HL-60 (cell line): ENCODE results near the gene NRDC.

ENCODE experiments used
- CTCF ChIP-seq: IDR thresholded peaks from one replicate; pipeline ENCODE4 v1.5.1; 2011; ENCODE audit warnings: low read length, control low read depth, inconsistent platforms; ENCODE audit not compliant: insufficient read depth
- GABPA ChIP-seq: IDR thresholded peaks from 2 replicates; pipeline ENCODE4 v1.6.1; 2012; ENCODE audit warnings: low read depth
- POLR2AphosphoS5 ChIP-seq: IDR thresholded peaks from 2 replicates; pipeline ENCODE4 v1.6.1; 2012; ENCODE audit warnings: low read depth
- REST ChIP-seq: IDR thresholded peaks from 2 replicates; pipeline ENCODE4 v1.6.1; 2012; ENCODE audit warnings: low read depth; ENCODE audit not compliant: insufficient replicate concordance
- SPI1 ChIP-seq: IDR thresholded peaks from 2 replicates; pipeline ENCODE4 v1.6.1; 2012; ENCODE audit warnings: low read depth, mild to moderate bottlenecking, borderline replicate concordance

GRCh38 chr1:51856745-51857144 is 21.8 kb downstream of the NRDC start:
- no peak for TF ChIP-seq CTCF
- TF ChIP-seq REST = no peak
- no peak for TF ChIP-seq GABPA
- no peak for TF ChIP-seq POLR2AphosphoS5
- TF ChIP-seq SPI1 = no peak
